ENCODE data around the gene S1PR3. TPM values are rescaled to one million over a fixed set of nuclear protein-coding genes. Genes with fewer than 3 reads are reported as not detected.

S1PR3 gene
- total and polyA plus RNA-seq, 2 experiments from 2014 or later, result 11.8 to 16.9 TPM

DNA sequence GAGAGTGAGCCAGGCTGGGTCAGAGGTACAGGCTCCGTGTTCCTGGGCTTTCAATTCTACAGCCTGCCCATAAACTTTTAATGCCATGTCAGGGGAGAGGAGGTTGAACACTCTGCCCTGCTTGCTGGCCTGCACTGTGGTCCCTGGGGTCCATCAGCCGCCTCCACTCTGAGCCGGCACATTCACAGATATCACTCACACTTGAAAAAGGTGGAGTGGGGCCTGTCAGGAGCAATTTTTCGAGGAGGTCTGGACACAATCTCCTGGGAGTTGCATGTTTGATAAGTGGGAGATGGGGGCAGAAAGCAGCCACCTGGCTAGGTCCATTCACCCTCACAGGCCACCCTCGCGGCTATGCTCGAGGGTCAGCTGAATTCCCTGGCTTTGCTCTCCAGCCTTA lies 22.9 kb downstream of the S1PR3 start:
- TF ChIP-seq EZH2phosphoT487 (IDR thresholded peaks at IDR 0.05; ENCODE audit: insufficient read depth, low read depth), result no peak
- TF ChIP-seq EZH2 (IDR thresholded peaks at IDR 0.05; ENCODE audit: insufficient read depth, poor library complexity, severe bottlenecking), result no peak
- Histone ChIP-seq H3K27me3 (replicated peaks; ENCODE audit: insufficient read depth) (no peaks in the 10 kb centered on the region), H3K9me2 (ENCODE audit: insufficient read depth) (no peaks in the 10 kb centered on the region), H3K27ac (no peak overlapping the region), H3K9ac (no peak overlapping the region), H3K9me3 (ENCODE audit: low read depth) (no peaks in the 10 kb centered on the region), H3K4me3 (no peak overlapping the region), H3F3A (ENCODE audit: insufficient read depth) (no peaks in the 10 kb centered on the region), H3K36me3 (ENCODE audit: low read depth) (no peaks in the 10 kb centered on the region), H3K79me2 (ENCODE audit: insufficient read depth) (no peaks in the 10 kb centered on the region), H4K20me1 (ENCODE audit: insufficient read depth) (no peaks in the 10 kb centered on the region), H3K4me2 (ENCODE audit: unreplicated experiment) (no peak overlapping the region), H3K4me1 (ENCODE audit: insufficient read depth) (no peaks in the 10 kb centered on the region), H2AFZ (no peak overlapping the region)
- in situ Hi-C loops (cut with MboI), result no loop called here
- DNase-seq, result no peak
- WGBS, 2 experiments (ENCODE audit: low coverage in 1 of 2, low lambda C conversion rate in 2 of 2, missing lambda C conversion rate in 2 of 2), result 81 to 88% methylated on average over 7 of the region's 7 CpGs

DNA sequence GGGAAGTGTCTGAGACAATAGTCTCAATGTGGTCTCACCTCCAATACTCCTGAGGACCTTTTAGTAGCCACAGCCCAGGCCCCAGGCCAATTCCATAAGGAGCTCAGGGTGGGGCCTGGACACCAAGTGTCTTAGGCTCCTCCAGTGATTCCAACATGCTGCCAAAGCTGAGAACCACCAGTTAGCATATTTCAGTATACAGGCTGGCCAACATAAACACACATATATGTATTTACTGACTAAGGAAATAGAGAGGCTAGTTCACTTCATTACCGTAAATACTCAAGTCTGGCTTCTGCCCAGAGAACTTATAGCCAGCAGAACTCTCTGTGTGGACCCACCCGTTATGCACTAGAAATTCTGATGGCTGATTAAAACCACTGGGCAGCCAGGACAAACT lies 24.1 kb downstream of the S1PR3 start:
- in situ Hi-C loops (cut with MboI), result no loop called here
- DNase-seq, result no peak
- Histone ChIP-seq H2AFZ (no peak overlapping the region), H3K4me3 (no peak overlapping the region), H3F3A (ENCODE audit: insufficient read depth) (no peaks in the 10 kb centered on the region), H3K36me3 (ENCODE audit: low read depth) (no peaks in the 10 kb centered on the region), H3K27ac (no peak overlapping the region), H3K9me3 (ENCODE audit: low read depth) (no peaks in the 10 kb centered on the region), H3K27me3 (replicated peaks; ENCODE audit: insufficient read depth) (no peaks in the 10 kb centered on the region), H3K79me2 (ENCODE audit: insufficient read depth) (no peaks in the 10 kb centered on the region), H3K4me1 (ENCODE audit: insufficient read depth) (no peaks in the 10 kb centered on the region), H4K20me1 (ENCODE audit: insufficient read depth) (no peaks in the 10 kb centered on the region), H3K4me2 (ENCODE audit: unreplicated experiment) (no peak overlapping the region), H3K9ac (no peak overlapping the region), H3K9me2 (ENCODE audit: insufficient read depth) (no peaks in the 10 kb centered on the region)
- WGBS, 2 experiments (ENCODE audit: low coverage in 1 of 2, low lambda C conversion rate in 2 of 2, missing lambda C conversion rate in 2 of 2), result 75 to 83% methylated on average over 2 of the region's 2 CpGs
- TF ChIP-seq EZH2 (IDR thresholded peaks at IDR 0.05; ENCODE audit: insufficient read depth, poor library complexity, severe bottlenecking) (no peak), EZH2phosphoT487 (IDR thresholded peaks at IDR 0.05; ENCODE audit: insufficient read depth, low read depth) (no peak)

DNA sequence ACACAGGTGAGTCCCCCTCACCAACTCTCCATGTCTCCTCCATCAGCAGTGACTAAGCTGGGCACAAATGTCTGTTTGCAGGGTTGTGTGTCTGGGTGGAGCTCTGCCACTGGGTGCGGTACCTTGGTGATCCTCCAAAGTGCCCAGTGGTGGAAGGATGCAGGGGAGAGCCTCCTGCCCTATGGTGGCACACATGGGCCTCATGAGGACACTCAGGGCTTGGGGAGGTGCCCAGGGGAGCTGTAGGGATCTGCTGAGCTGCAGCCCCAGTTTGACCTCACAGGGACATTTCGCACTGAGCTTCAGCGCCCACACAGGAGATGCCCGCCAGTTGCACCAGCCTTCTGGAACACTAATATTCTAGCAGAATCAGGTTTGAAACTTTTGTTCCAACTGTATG lies 29.5 kb downstream of the S1PR3 start:
- no peak overlapping the region for H3K4me2 ChIP-seq (ENCODE audit: unreplicated experiment)
- 87 to 88% methylated on average over 4 of the region's 4 CpGs for whole genome bisulfite sequencing, 2 experiments (ENCODE audit: low coverage in 1 of 2, low lambda C conversion rate in 2 of 2, missing lambda C conversion rate in 2 of 2)
- no peaks in the 10 kb centered on the region for H3K9me3 ChIP-seq (ENCODE audit: low read depth)
- H3K27ac ChIP-seq, result no peak overlapping the region
- DNase-seq, result no peak
- H3K4me1 ChIP-seq (ENCODE audit: insufficient read depth), result peaks cover 34% of the 10 kb centered on the region
- H3F3A ChIP-seq (ENCODE audit: insufficient read depth), result peaks cover 19% of the 10 kb centered on the region
- H3K9ac ChIP-seq, result no peak overlapping the region
- H3K79me2 ChIP-seq (ENCODE audit: insufficient read depth), result no peaks in the 10 kb centered on the region
- no peak overlapping the region for H2AFZ ChIP-seq
- in situ Hi-C loops (cut with MboI), result no loop called here
- H3K9me2 ChIP-seq (ENCODE audit: insufficient read depth), result no peaks in the 10 kb centered on the region
- H4K20me1 ChIP-seq (ENCODE audit: insufficient read depth), result no peaks in the 10 kb centered on the region
- TF ChIP-seq EZH2 (IDR thresholded peaks at IDR 0.05; ENCODE audit: insufficient read depth, poor library complexity, severe bottlenecking) (no peak), EZH2phosphoT487 (IDR thresholded peaks at IDR 0.05; ENCODE audit: insufficient read depth, low read depth) (no peak)
- H3K4me3 ChIP-seq, result no peak overlapping the region
- no peaks in the 10 kb centered on the region for H3K36me3 ChIP-seq (ENCODE audit: low read depth)
- no peaks in the 10 kb centered on the region for H3K27me3 ChIP-seq (replicated peaks; ENCODE audit: insufficient read depth)

DNA sequence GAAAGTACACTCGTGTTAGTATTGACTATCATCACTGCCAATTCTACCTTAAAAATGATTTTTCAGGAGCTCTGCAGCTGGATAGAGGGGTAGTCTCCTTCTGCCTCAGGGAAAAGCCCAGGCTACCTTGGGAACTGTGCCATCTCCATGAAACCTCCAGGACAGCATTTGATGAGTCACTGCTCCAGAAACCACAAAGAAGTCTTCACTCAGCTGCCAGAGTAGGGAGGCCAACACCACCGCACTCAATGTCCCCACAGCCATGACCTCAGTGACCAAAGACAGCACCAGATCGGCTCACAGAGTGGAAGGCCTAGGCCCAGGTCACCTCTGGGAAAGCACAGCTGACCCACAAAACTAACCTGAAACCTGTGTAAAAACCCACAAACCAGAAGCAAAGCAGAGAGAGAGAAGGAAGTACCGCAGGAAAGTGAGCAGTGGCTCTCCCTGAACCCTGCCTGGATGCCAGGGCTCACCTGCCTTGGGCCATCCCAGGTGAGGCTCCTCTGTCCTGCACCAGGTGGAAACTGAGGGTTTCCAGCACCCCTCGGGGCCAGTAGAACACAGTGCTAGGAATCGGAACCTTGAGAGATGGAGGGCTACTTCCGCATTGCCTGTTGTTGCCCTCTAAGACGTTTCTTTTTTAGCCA lies 30.0 kb downstream of the S1PR3 start:
- H3K9ac ChIP-seq, result no peak overlapping the region
- 50 to 54% methylated on average over 8 of the region's 8 CpGs for WGBS, 2 experiments (ENCODE audit: low coverage in 1 of 2, low lambda C conversion rate in 2 of 2, missing lambda C conversion rate in 2 of 2)
- no peaks in the 10 kb centered on the region for H4K20me1 ChIP-seq (ENCODE audit: insufficient read depth)
- no peak overlapping the region for H2AFZ ChIP-seq
- H3K4me1 ChIP-seq (ENCODE audit: insufficient read depth), result peaks cover 34% of the 10 kb centered on the region
- no peaks in the 10 kb centered on the region for H3K9me2 ChIP-seq (ENCODE audit: insufficient read depth)
- H3K27ac ChIP-seq, result no peak overlapping the region
- in situ Hi-C loops (cut with MboI), result no loop called here
- H3K27me3 ChIP-seq (replicated peaks; ENCODE audit: insufficient read depth), result no peaks in the 10 kb centered on the region
- DNase-seq, result peak; percentile 94
- TF ChIP-seq EZH2 (IDR thresholded peaks at IDR 0.05; ENCODE audit: insufficient read depth, poor library complexity, severe bottlenecking) (no peak), EZH2phosphoT487 (IDR thresholded peaks at IDR 0.05; ENCODE audit: insufficient read depth, low read depth) (no peak)
- peak overlapping the region; percentile 22 for H3K4me2 ChIP-seq (ENCODE audit: unreplicated experiment)
- no peaks in the 10 kb centered on the region for H3K9me3 ChIP-seq (ENCODE audit: low read depth)
- H3K79me2 ChIP-seq (ENCODE audit: insufficient read depth), result no peaks in the 10 kb centered on the region
- no peaks in the 10 kb centered on the region for H3K36me3 ChIP-seq (ENCODE audit: low read depth)
- H3K4me3 ChIP-seq, result no peak overlapping the region
- H3F3A ChIP-seq (ENCODE audit: insufficient read depth), result peaks cover 19% of the 10 kb centered on the region
